ENCODE results near the gene ZNF608. TPM values are rescaled to one million over a fixed set of nuclear protein-coding genes. Genes with fewer than 3 reads are reported as not detected.

The ZNF608 gene
- total RNA-seq, 4 donors from 2014 or later = 26.6 to 33.4 (median 29.5) TPM

DNA sequence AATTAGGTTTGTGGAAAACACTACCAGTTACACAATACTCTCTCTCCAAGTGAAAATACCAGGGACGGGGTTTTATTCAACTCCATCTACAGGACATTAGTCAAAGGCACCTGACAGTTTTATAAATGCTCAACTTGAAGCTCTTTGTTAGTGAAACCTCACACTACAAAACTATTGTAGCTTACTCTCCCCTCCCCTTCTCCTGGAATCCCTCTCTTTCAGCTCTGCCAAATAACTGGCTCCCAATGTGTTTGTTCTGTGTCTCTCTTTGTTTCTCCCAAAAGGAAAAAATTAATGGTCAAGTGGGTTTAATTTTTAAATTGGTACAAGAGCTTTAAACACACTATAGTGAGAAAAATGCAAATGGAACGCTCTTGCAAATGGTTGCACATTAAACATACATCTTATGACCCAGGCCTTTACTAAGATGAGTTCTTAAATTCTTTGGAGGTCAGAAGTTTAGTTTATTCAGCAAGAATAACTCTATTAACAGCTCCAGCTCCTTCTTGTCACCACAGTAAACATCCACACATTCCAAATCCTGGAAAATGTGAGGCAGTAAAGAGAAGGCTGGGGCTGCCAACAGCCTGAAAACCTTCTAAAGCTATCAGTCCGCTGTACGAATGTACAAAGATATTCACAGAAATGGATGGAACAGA is 48.4 kb downstream of the ZNF608 start:
- intact Hi-C loops (cut with DNase I) = no loop called here

DNA sequence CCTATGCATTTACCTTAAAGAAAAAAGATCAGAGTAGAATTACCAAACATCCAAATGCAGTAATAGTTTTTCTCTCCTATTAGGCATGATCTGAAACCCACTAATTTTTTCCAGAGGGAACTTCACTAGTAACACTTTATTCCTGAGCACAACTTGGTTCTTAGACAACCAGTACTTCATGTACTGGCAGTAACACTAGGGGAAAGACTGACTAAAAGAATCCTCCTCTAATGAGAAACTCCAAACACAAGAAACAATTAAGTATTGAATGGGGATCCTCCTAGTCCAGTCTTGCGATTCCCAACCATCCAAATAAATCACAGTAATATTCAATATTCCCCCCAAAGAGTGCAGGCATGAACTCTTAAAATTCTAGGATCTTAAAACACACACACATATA is 48.9 kb downstream of the ZNF608 start:
- H3K36me3 ChIP-seq = no peaks in the 10 kb centered on the region

More for the DNA sequence above, 48.4 kb downstream of the ZNF608 start:
- H3K27ac ChIP-seq (replicated peaks in 1 of 4) = peak overlapping the region; percentile 76 to 82 (median 80)
- 30% methylated on average over 4 of the region's 4 CpGs for WGBS
- H3K36me3 ChIP-seq = no peaks in the 10 kb centered on the region
- peak overlapping the region; percentile 6 to 35 (median 20) for H3K4me3 ChIP-seq
- no peak for DNase-seq (ENCODE audit: extremely low spot score)
- TF ChIP-seq, protein P1, sequence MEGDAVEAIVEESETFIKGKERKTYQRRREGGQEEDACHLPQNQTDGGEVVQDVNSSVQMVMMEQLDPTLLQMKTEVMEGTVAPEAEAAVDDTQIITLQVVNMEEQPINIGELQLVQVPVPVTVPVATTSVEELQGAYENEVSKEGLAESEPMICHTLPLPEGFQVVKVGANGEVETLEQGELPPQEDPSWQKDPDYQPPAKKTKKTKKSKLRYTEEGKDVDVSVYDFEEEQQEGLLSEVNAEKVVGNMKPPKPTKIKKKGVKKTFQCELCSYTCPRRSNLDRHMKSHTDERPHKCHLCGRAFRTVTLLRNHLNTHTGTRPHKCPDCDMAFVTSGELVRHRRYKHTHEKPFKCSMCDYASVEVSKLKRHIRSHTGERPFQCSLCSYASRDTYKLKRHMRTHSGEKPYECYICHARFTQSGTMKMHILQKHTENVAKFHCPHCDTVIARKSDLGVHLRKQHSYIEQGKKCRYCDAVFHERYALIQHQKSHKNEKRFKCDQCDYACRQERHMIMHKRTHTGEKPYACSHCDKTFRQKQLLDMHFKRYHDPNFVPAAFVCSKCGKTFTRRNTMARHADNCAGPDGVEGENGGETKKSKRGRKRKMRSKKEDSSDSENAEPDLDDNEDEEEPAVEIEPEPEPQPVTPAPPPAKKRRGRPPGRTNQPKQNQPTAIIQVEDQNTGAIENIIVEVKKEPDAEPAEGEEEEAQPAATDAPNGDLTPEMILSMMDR (IDR thresholded peaks at IDR 0.05) = no peak
- TF ChIP-seq POLR2AphosphoS5 (IDR thresholded peaks at IDR 0.05) (peak in 1 of 2 donors; percentile 44), POLR2A (IDR thresholded peaks at IDR 0.05; ENCODE audit: low read depth) (no peak)
- peaks cover 34 to 91% (median 63%) of the 10 kb centered on the region in 4 donors for H3K4me1 ChIP-seq
- H3K9me3 ChIP-seq = no peaks in the 10 kb centered on the region
- no peaks in the 10 kb centered on the region for H3K27me3 ChIP-seq

DNA sequence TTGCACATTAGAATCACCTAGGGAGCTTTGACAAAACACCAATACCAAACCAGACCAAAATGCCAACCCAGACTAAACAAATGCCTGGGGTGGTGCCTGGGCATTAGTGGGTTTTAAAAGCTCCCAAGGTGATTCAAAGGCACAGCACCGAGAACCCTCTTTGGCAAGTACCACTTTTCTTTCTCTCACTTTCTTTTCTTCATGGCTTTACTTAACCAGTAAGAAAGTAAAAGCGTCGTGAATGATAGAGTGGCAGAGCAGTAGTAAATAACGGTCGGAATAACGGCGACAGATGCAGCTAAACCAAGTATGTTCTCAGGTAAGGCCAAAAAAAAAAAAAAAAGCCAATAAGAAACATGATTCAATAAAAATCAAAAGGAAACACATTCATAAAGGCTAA is 49.5 kb downstream of the ZNF608 start:
- Histone ChIP-seq H3K27me3 (no peaks in the 10 kb centered on the region), H3K4me1 (peaks cover 36 to 91% (median 67%) of the 10 kb centered on the region in 4 donors), H3K9me3 (no peaks in the 10 kb centered on the region), H3K4me3 (no peak overlapping the region), H3K27ac (replicated peaks in 1 of 4) (peak overlapping the region; percentile 76 to 82 (median 80)), H3K36me3 (no peaks in the 10 kb centered on the region)
- no peak for DNase-seq (ENCODE audit: extremely low spot score)
- TF ChIP-seq, protein P1 (IDR thresholded peaks at IDR 0.05) = no peak
- TF ChIP-seq POLR2A (IDR thresholded peaks at IDR 0.05; ENCODE audit: low read depth) (no peak), POLR2AphosphoS5 (IDR thresholded peaks at IDR 0.05) (no peak), EP300 (IDR thresholded peaks at IDR 0.05) (no peak)
- 89% methylated on average over 7 of the region's 7 CpGs for WGBS
- intact Hi-C loops (cut with DNase I) = no loop called here

More for the DNA sequence above, 48.9 kb downstream of the ZNF608 start:
- WGBS = 45% methylated on average over 1 of the region's 1 CpG
- intact Hi-C loops (cut with DNase I) = no loop called here
- no peaks in the 10 kb centered on the region for H3K27me3 ChIP-seq
- DNase-seq (ENCODE audit: extremely low spot score) = no peak
- H3K4me1 ChIP-seq = peaks cover 34 to 91% (median 64%) of the 10 kb centered on the region in 4 donors
- peak overlapping the region; percentile 76 to 82 (median 80) for H3K27ac ChIP-seq (replicated peaks in 1 of 4)
- H3K4me3 ChIP-seq = peak overlapping the region; percentile 6 to 35 (median 20)
- TF ChIP-seq POLR2AphosphoS5 (IDR thresholded peaks at IDR 0.05) = peak in 1 of 2 donors; percentile 60
- no peak for TF ChIP-seq POLR2A (IDR thresholded peaks at IDR 0.05; ENCODE audit: low read depth)
- H3K9me3 ChIP-seq = no peaks in the 10 kb centered on the region
